ENCODE measurements around the gene GLB1L3.

GLB1L3 gene

GRCh38 chr11:134333312-134333711, 57.1 kb downstream of the GLB1L3 start:
- no peak for TF ChIP-seq GATA2 (IDR thresholded peaks at IDR 0.05; ENCODE audit: low read depth, low read length)
- no peak for TF ChIP-seq GATA3 (IDR thresholded peaks at IDR 0.05; ENCODE audit: low read depth, low read length)

GRCh38 chr11:134333946-134334345, 57.8 kb downstream of the GLB1L3 start:
- no peak for TF ChIP-seq GATA2 (IDR thresholded peaks at IDR 0.05; ENCODE audit: low read depth, low read length)
- TF ChIP-seq GATA3 (IDR thresholded peaks at IDR 0.05; ENCODE audit: low read depth, low read length): no peak

GRCh38 chr11:134334796-134335571, 58.8 kb downstream of the GLB1L3 start:
- TF ChIP-seq GATA3 (IDR thresholded peaks at IDR 0.05; ENCODE audit: low read depth, low read length): no peak
- no peak for TF ChIP-seq GATA2 (IDR thresholded peaks at IDR 0.05; ENCODE audit: low read depth, low read length)

- TF ChIP-seq GATA2 (IDR thresholded peaks at IDR 0.05; ENCODE audit: low read depth, low read length): no peak
- no peak for TF ChIP-seq GATA3 (IDR thresholded peaks at IDR 0.05; ENCODE audit: low read depth, low read length)
Observed at GRCh38 chr11:134337051-134337450, 60.9 kb downstream of the GLB1L3 start.

- TF ChIP-seq GATA2 (IDR thresholded peaks at IDR 0.05; ENCODE audit: low read depth, low read length): no peak
- no peak for TF ChIP-seq GATA3 (IDR thresholded peaks at IDR 0.05; ENCODE audit: low read depth, low read length)
Observed at GRCh38 chr11:134338068-134338467, 61.9 kb downstream of the GLB1L3 start.

- TF ChIP-seq GATA2 (IDR thresholded peaks at IDR 0.05; ENCODE audit: low read depth, low read length): no peak
- no peak for TF ChIP-seq GATA3 (IDR thresholded peaks at IDR 0.05; ENCODE audit: low read depth, low read length)
Observed at GRCh38 chr11:134338654-134339053, 62.5 kb downstream of the GLB1L3 start.

GRCh38 chr11:134339756-134340155, 63.6 kb downstream of the GLB1L3 start:
- no peak for TF ChIP-seq GATA2 (IDR thresholded peaks at IDR 0.05; ENCODE audit: low read depth, low read length)
- no peak for TF ChIP-seq GATA3 (IDR thresholded peaks at IDR 0.05; ENCODE audit: low read depth, low read length)

GRCh38 chr11:134340354-134340964, 64.3 kb downstream of the GLB1L3 start:
- TF ChIP-seq GATA2 (IDR thresholded peaks at IDR 0.05; ENCODE audit: low read depth, low read length): no peak
- no peak for TF ChIP-seq GATA3 (IDR thresholded peaks at IDR 0.05; ENCODE audit: low read depth, low read length)

- TF ChIP-seq GATA3 (IDR thresholded peaks at IDR 0.05; ENCODE audit: low read depth, low read length) (no peak), GATA2 (IDR thresholded peaks at IDR 0.05; ENCODE audit: low read depth, low read length) (no peak)
Observed at GRCh38 chr11:134341805-134342571, 65.8 kb downstream of the GLB1L3 start.

- TF ChIP-seq GATA3 (IDR thresholded peaks at IDR 0.05; ENCODE audit: low read depth, low read length): no peak
- TF ChIP-seq GATA2 (IDR thresholded peaks at IDR 0.05; ENCODE audit: low read depth, low read length): no peak
Observed at GRCh38 chr11:134342572-134343340, 66.6 kb downstream of the GLB1L3 start.

- TF ChIP-seq GATA3 (IDR thresholded peaks at IDR 0.05; ENCODE audit: low read depth, low read length): no peak
- no peak for TF ChIP-seq GATA2 (IDR thresholded peaks at IDR 0.05; ENCODE audit: low read depth, low read length)
Observed at GRCh38 chr11:134343646-134344045, 67.5 kb downstream of the GLB1L3 start.

- TF ChIP-seq GATA3 (IDR thresholded peaks at IDR 0.05; ENCODE audit: low read depth, low read length): no peak
- no peak for TF ChIP-seq GATA2 (IDR thresholded peaks at IDR 0.05; ENCODE audit: low read depth, low read length)
Observed at GRCh38 chr11:134345237-134345550, 69.0 kb downstream of the GLB1L3 start.

- TF ChIP-seq GATA2 (IDR thresholded peaks at IDR 0.05; ENCODE audit: low read depth, low read length) (no peak), GATA3 (IDR thresholded peaks at IDR 0.05; ENCODE audit: low read depth, low read length) (no peak)
Observed at GRCh38 chr11:134346101-134346975, 70.2 kb downstream of the GLB1L3 start.
